Colonic mucosa (tissue), 4 donors: ENCODE measurements around the gene SORD. TPM values are rescaled to one million over a fixed set of nuclear protein-coding genes. Genes with fewer than 3 reads are reported as not detected.
"Not testable (repeated sequence)": the region's sequence is repeated elsewhere in the genome, so short reads cannot be mapped to it uniquely, and the experiment has no call there.

ENCODE experiments used
- DNase-seq: peaks from one replicate; pipeline ENCODE4 v3.0.0-alpha.2; 2020
- H3K27ac ChIP-seq: fragments of 200-600 bp; one replicate; pipeline ENCODE4 v1.8.0; 2021
- H3K27me3 ChIP-seq: fragments of 200-600 bp; one replicate; pipeline ENCODE4 v1.8.0; 2021
- H3K36me3 ChIP-seq: fragments of 200-600 bp; one replicate; pipeline ENCODE4 v1.8.0; 2021
- H3K4me1 ChIP-seq: fragments of 200-600 bp; one replicate; pipeline ENCODE4 v1.8.0; 2021; ENCODE audit warnings: mild to moderate bottlenecking
- H3K4me3 ChIP-seq: fragments of 200-600 bp; one replicate; pipeline ENCODE4 v1.8.0; 2021
- H3K9ac ChIP-seq, 2 donors: one replicate each; pipeline ENCODE4 v1.7.0; 2013; ENCODE audit warnings: control low read depth in 2 of 2, low read depth in 2 of 2, low read length in 2 of 2
- H3K9me3 ChIP-seq: fragments of 200-600 bp; one replicate; pipeline ENCODE4 v1.8.0; 2021
- CTCF ChIP-seq: fragments of 200-600 bp; IDR thresholded peaks from one replicate; pipeline ENCODE4 v1.8.0; 2022; ENCODE audit warnings: antibody characterized with exemption, mild to moderate bottlenecking
- intact Hi-C: fragments of 100-400 bp; cut with DNase I; formaldehyde crosslinking; loops from one replicate; pipeline ENCODE4 v1.14.1; 2022
- total RNA-seq, 2 donors: library from RNA; stranded (reverse); fragmentation: NEBNext Ultra II Directional in 1 of 2; extraction: Animal tissue kit (Norgen Biotek cat#: 25700) in 1 of 2; gene quantifications; one replicate each; pipeline ENCODE4 v1.2.1, GENCODE V29; 2021
- donor health status: healthy.
- donor health status: DM: no; HTN: no; CAD: no.
- donor health status: DM: no; HTN: no; CAD: no.

SORD gene
- total RNA-seq, 2 donors from 2014 or later, result 15.1 to 44.2 TPM

DNA sequence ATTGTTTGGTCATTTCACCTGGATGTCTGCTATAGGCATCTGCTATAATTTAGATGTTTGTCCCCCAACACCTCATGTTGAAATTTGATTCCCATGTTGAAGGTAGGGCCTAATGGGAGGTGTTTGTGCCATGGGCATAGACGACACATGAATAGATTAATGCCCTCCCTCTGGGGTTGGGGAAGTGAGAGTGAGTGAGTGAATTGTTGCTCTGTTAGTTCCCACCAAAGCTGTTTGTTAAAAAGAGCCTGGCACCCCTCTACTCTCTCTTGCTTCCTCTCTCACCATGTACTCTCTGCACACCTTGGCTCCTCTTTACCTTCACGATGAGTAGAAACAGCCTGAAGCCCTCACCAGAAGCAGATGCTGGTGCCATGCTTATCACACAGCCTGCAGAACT lies 23.9 kb upstream of the SORD start:
- H3K27ac ChIP-seq, result no peak overlapping the region
- H3K27me3 ChIP-seq, result no peaks in the 10 kb centered on the region
- H3K4me1 ChIP-seq, result no peaks in the 10 kb centered on the region
- H3K36me3 ChIP-seq, result no peaks in the 10 kb centered on the region
- no peak overlapping the region for H3K9ac ChIP-seq
- no peaks in the 10 kb centered on the region for H3K9me3 ChIP-seq
- DNase-seq, result no peak
- H3K4me3 ChIP-seq, result no peak overlapping the region
- TF ChIP-seq CTCF, result no peak
- intact Hi-C loops, result no loop called here

DNA sequence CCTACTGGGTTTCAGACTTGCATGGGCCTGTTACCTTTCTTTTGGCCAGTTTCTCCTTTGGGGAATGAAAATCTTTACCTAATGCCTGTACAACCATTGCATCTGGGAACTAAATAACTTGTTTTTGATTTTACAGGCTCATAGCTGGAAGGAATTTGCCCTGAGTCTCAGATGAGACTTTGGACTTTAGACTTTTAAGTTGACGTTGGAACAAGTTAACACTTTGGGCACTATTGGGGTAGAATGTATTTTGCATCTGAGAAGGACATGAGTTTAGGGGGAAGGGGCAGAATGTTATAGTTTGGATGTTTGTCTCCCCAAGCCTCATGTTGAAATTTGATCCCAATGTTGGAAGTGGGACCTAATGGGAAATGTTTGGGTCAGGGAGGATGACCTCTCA lies 21.8 kb upstream of the SORD start:
- H3K9ac ChIP-seq, H3K9me3 ChIP-seq, DNase-seq, H3K27ac ChIP-seq, H3K4me1 ChIP-seq, H3K27me3 ChIP-seq, H3K36me3 ChIP-seq, intact Hi-C loops, H3K4me3 ChIP-seq: not testable (repeated sequence)

DNA sequence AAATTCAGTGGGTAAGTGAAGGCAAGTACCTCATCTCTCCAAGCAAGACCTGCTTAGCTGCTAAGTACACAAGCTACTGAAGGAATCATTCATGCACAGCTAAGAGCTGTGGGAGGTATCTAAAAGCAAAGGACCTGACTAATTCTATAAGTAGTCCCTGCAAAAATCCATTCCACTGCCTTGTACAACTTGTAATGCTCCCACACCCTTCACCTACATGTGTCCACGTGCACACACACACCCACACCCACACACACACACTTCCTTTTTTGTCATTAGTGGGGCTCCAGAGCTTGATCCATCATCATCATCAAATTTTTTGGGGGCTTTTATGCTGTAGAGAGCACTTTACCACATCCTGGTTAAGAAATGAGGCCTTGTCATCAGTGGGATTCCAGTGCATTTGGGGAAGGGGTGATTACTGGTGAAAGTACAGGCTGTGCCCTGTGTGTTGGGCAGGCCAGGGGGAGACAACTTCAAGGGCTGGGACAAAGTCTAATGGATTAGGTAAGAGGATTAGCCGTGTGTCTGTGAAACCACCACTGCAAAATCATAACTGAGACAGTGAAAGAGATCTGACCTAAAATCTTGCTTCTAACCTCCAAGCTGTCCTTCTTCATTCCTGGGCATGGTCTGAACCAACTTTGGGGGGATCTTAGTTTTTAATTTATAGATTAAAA lies 19.1 kb upstream of the SORD start:
- H3K9me3 ChIP-seq, H3K27ac ChIP-seq, intact Hi-C loops, H3K27me3 ChIP-seq, DNase-seq, H3K4me3 ChIP-seq, H3K9ac ChIP-seq, H3K36me3 ChIP-seq, H3K4me1 ChIP-seq: not testable (repeated sequence)

DNA sequence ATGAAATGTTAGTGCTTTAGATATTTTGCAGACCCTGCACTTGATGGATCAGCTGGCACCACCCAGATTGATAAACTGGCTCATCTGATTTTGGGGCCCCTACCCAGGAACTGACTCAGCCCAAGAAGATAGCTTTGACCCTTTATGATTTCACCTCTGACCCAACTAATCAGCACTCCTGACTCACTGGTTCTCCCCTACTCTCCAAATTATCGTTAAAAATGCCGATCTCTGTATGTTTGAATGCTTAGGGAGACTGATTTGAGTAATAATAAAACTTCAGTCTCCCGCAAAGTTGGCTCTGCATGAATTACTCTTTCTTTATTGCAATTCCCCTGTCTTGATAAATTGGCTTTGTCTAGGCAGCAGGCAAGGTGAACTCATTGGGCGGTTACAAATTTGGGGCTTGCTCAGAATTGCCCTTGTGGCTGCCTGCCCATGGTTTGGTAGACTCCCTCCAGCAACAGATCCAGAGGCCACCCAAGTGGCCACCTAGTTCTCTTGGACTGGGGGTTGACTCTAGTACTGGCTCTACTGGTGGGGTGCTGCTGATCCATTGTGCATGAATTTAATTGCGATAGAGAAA lies 18.3 kb upstream of the SORD start:
- H3K4me3 ChIP-seq, H3K27ac ChIP-seq, H3K9me3 ChIP-seq, H3K4me1 ChIP-seq, H3K9ac ChIP-seq, H3K27me3 ChIP-seq, H3K36me3 ChIP-seq, DNase-seq, intact Hi-C loops: not testable (repeated sequence)

DNA sequence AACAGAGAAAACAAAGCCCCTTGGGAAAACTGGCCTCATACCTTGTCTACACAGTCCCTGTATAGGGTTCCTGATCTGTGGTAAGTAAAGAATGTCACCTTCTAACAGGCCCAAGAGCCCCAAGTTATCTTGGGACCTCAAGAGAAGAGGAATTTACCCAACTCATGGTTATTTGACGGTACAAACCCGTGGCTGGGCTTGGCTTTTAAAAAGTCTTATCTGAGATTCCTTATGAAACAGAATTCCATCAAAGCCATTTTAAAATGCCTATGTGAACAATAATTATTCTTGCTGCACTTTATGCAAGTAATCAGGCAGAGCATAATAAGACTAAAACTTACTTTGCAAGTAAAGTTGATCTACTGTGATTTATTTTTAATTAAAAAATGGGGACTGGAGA lies 13.9 kb upstream of the SORD start:
- H3K4me3 ChIP-seq, result no peak overlapping the region
- DNase-seq, result no peak
- TF ChIP-seq CTCF, result no peak
- H3K36me3 ChIP-seq, result no peaks in the 10 kb centered on the region
- intact Hi-C loops, result no loop called here
- no peaks in the 10 kb centered on the region for H3K27me3 ChIP-seq
- no peaks in the 10 kb centered on the region for H3K9me3 ChIP-seq
- no peak overlapping the region for H3K9ac ChIP-seq
- H3K27ac ChIP-seq, result no peak overlapping the region
- H3K4me1 ChIP-seq, result no peaks in the 10 kb centered on the region

- H3K4me1 ChIP-seq, H3K27me3 ChIP-seq, H3K4me3 ChIP-seq, H3K9me3 ChIP-seq, H3K27ac ChIP-seq, intact Hi-C loops, DNase-seq, H3K36me3 ChIP-seq, H3K9ac ChIP-seq: not testable (repeated sequence)
These were observed 7.9 kb upstream of the SORD start for GRCh38 chr15:45015114-45015513.

- not testable (repeated sequence) for DNase-seq
These were observed 2.6 kb upstream of the SORD start for GRCh38 chr15:45020222-45020900.

DNA sequence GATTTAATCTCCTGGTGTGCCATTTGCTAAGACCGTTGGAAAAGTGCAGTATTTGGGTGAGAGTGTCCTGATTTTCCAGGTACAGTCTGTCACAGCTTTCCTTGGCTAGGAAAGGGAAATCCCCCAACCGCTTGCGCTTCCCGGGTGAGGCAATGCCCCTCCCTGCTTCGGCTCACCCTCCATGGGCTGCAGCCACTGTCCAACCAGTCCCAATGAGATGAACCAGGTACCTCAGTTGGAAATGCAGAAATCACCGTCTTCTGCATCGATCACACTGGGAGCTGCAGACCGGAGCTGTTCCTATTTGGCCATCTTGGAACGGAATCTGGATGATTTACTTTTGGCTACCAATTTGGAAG lies 2.1 kb upstream of the SORD start:
- H3K27ac ChIP-seq, H3K4me1 ChIP-seq, H3K27me3 ChIP-seq, H3K4me3 ChIP-seq, H3K36me3 ChIP-seq, intact Hi-C loops, H3K9me3 ChIP-seq, H3K9ac ChIP-seq, DNase-seq: not testable (repeated sequence)

More at GRCh38 chr15:45020222-45020900, 2.6 kb upstream of the SORD start:
- H3K4me3 ChIP-seq, H3K36me3 ChIP-seq, H3K9me3 ChIP-seq, H3K27me3 ChIP-seq, H3K4me1 ChIP-seq, intact Hi-C loops, H3K9ac ChIP-seq, H3K27ac ChIP-seq: not testable (repeated sequence)
